ENCODE measurements around the gene C1orf216. TPM values are rescaled to one million over a fixed set of nuclear protein-coding genes. Genes with fewer than 3 reads are reported as not detected.

The C1orf216 gene
- total RNA-seq, 1 donor, result 19.3 TPM

- no peak for DNase-seq (ENCODE audit: low read depth)
- H3K4me3 ChIP-seq (ENCODE audit: low read depth, low read length), result no peak overlapping the region
- no peak for TF ChIP-seq CTCF (IDR thresholded peaks at IDR 0.05; ENCODE audit: insufficient read depth, low read length)
Measured at GRCh38 chr1:35683012-35683411, 35.7 kb downstream of the C1orf216 start.

GRCh38 chr1:35680271-35680670, 38.4 kb downstream of the C1orf216 start:
- no peak for TF ChIP-seq CTCF (IDR thresholded peaks at IDR 0.05; ENCODE audit: insufficient read depth, low read length)
- DNase-seq (ENCODE audit: low read depth), result no peak
- H3K4me3 ChIP-seq (ENCODE audit: low read depth, low read length), result no peak overlapping the region

GRCh38 chr1:35675773-35676172, 42.9 kb downstream of the C1orf216 start:
- no peak overlapping the region for H3K4me3 ChIP-seq (ENCODE audit: low read depth, low read length)
- TF ChIP-seq CTCF (IDR thresholded peaks at IDR 0.05; ENCODE audit: insufficient read depth, low read length), result no peak
- no peak for DNase-seq (ENCODE audit: low read depth)

- H3K4me3 ChIP-seq (ENCODE audit: low read depth, low read length), result no peak overlapping the region
- DNase-seq (ENCODE audit: low read depth), result no peak
- no peak for TF ChIP-seq CTCF (IDR thresholded peaks at IDR 0.05; ENCODE audit: insufficient read depth, low read length)
Measured at GRCh38 chr1:35674111-35674510, 44.6 kb downstream of the C1orf216 start.

GRCh38 chr1:35672116-35672515, 46.6 kb downstream of the C1orf216 start:
- DNase-seq (ENCODE audit: low read depth), result no peak
- no peak overlapping the region for H3K4me3 ChIP-seq (ENCODE audit: low read depth, low read length)
- no peak for TF ChIP-seq CTCF (IDR thresholded peaks at IDR 0.05; ENCODE audit: insufficient read depth, low read length)

GRCh38 chr1:35668506-35668905, 50.2 kb downstream of the C1orf216 start:
- H3K4me3 ChIP-seq (ENCODE audit: low read depth, low read length), result no peak overlapping the region
- no peak for DNase-seq (ENCODE audit: low read depth)
- TF ChIP-seq CTCF (IDR thresholded peaks at IDR 0.05; ENCODE audit: insufficient read depth, low read length), result no peak

- DNase-seq (ENCODE audit: low read depth), result no peak
- no peak overlapping the region for H3K4me3 ChIP-seq (ENCODE audit: low read depth, low read length)
- TF ChIP-seq CTCF (IDR thresholded peaks at IDR 0.05; ENCODE audit: insufficient read depth, low read length), result no peak
Measured at GRCh38 chr1:35666916-35667315, 51.8 kb downstream of the C1orf216 start.
